KG1 (cell line): ENCODE data around the gene SERPINB12.

ENCODE experiments used
- DNase-seq: peaks from one replicate; lab custom pipeline; 2025; lab: John Stamatoyannopoulos, UW

The SERPINB12 gene

GRCh38 chr18:63603772-63604171 is 61.6 kb downstream of the SERPINB12 start:
- DNase-seq, result no peak

DNA sequence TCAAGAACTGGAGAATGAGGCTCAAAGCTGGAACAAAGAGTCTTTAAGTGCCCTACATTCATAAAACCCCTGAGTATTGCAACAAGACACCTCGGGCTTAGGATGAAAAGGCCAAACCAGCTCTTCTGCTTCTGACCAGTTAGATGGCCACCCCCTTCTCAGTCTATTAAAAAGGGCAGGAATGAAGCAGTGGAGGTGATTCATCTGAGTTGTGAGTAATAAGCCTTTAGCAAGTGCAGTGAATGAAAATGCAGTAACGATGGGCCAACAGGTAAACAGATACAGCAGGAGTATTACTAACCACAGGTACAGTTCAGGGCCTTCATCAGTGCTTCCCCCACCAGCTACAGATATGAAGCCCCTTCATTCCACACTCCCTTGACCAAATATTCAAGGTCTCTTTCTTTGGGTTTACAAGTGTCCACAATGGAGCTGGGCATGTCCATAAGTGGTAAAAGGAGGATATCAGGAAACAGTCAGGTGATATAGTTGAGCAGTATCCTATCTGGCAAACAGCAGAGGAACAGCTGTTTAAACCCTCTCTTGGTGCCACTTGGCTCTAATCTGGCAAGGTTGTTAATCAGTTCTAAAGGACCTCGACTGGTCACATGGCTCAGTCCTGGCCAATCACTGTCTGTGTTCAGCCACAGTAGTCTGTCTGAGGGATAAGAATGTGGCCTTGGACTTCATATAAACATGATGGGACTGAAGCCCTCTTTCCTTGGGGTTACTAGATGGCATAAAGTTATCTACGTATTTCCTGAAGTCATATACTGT is 62.8 kb downstream of the SERPINB12 start:
- no peak for DNase-seq

GRCh38 chr18:63606526-63606925 is 64.4 kb downstream of the SERPINB12 start:
- no peak for DNase-seq

DNA sequence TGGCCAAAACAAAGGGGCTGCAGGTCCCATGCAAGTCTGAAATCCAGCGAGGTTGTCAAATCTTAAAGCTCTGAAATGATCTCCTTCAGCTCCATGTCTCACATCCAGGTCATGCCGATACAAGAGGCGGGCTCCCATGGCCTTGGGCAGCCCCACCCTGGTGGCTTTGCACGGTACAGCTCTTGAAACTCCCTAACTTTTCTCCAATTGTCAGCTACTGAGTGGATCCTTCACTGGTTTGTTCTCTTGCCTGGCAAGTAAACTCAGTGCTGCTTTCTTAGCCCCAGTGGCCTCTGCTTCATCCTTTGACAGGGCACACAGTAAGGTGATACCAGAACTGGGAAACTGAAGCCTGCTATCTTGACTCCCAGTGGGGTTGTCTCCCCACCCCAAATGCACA is 71.3 kb downstream of the SERPINB12 start:
- DNase-seq, result no peak

GRCh38 chr18:63617049-63617914 is 75.1 kb downstream of the SERPINB12 start:
- no peak for DNase-seq

- no peak for DNase-seq
Measured at GRCh38 chr18:63617915-63618234, 75.7 kb downstream of the SERPINB12 start.
